Activated effector memory CD4-positive, alpha-beta T cell treated with Interleukin-2 at 50 U/mL for 16 hours (primary cell): ENCODE results near the gene C9orf153.
"Not testable (repeated sequence)": the region's sequence is repeated elsewhere in the genome, so short reads cannot be mapped to it uniquely, and the experiment has no call there.

Source experiments
- DNase-seq: peaks from one replicate; pipeline ENCODE4 v3.0.0-alpha.2; 2020

C9orf153 gene

GRCh38 chr9:86259557-86259956 lies at the start of gene C9orf153:
Gene C9orf153, minus strand, starts transcription at chr9:86259657. Its CDS starts 30,054 bp downstream, at chr9:86229603.
- DNase-seq = no peak

- no peak for DNase-seq
Observed at GRCh38 chr9:86308687-86309086, 49.2 kb upstream of the C9orf153 start.

- no peak for DNase-seq
Observed at GRCh38 chr9:86304236-86304730, 44.8 kb upstream of the C9orf153 start.

GRCh38 chr9:86303316-86303975 lies 44.0 kb upstream of the C9orf153 start:
- no peak for DNase-seq

GRCh38 chr9:86301686-86302085 lies 42.2 kb upstream of the C9orf153 start:
- DNase-seq = no peak

- DNase-seq = no peak
Observed at GRCh38 chr9:86300701-86301100, 41.2 kb upstream of the C9orf153 start.

GRCh38 chr9:86298873-86299272 lies 39.4 kb upstream of the C9orf153 start:
- no peak for DNase-seq

GRCh38 chr9:86290341-86290740 lies 30.9 kb upstream of the C9orf153 start:
- DNase-seq = not testable (repeated sequence)

- DNase-seq = no peak
Observed at GRCh38 chr9:86288499-86289198, 29.2 kb upstream of the C9orf153 start.

- no peak for DNase-seq
Observed at GRCh38 chr9:86287013-86287412, 27.6 kb upstream of the C9orf153 start.

GRCh38 chr9:86286278-86286677 lies 26.8 kb upstream of the C9orf153 start:
- no peak for DNase-seq

GRCh38 chr9:86285261-86285660 lies 25.8 kb upstream of the C9orf153 start:
- no peak for DNase-seq

GRCh38 chr9:86282979-86283535 lies 23.6 kb upstream of the C9orf153 start:
- no peak for DNase-seq

- peak; percentile 94 for DNase-seq
Observed at GRCh38 chr9:86282077-86282978, 22.9 kb upstream of the C9orf153 start, which contains the start of gene ISCA1. Gene ISCA1, minus strand, starts transcription at chr9:86282538. Its CDS starts 80 bp downstream, at chr9:86282458.

GRCh38 chr9:86281593-86282076 lies 22.2 kb upstream of the C9orf153 start:
- DNase-seq = no peak

- DNase-seq = no peak
Observed at GRCh38 chr9:86280580-86280979, 21.1 kb upstream of the C9orf153 start.

GRCh38 chr9:86279839-86280238 lies 20.4 kb upstream of the C9orf153 start:
- DNase-seq = no peak

GRCh38 chr9:86277072-86277471 lies 17.6 kb upstream of the C9orf153 start:
- no peak for DNase-seq

GRCh38 chr9:86275962-86276361 lies 16.5 kb upstream of the C9orf153 start:
- no peak for DNase-seq

- DNase-seq = no peak
Observed at GRCh38 chr9:86274821-86275643, 15.6 kb upstream of the C9orf153 start.

GRCh38 chr9:86272221-86272620 lies 12.8 kb upstream of the C9orf153 start:
- no peak for DNase-seq

GRCh38 chr9:86263876-86264275 lies 4.4 kb upstream of the C9orf153 start:
- no peak for DNase-seq
